ENCODE data around the gene CRYZL1. TPM values are rescaled to one million over a fixed set of nuclear protein-coding genes. Genes with fewer than 3 reads are reported as not detected.

The CRYZL1 gene
- total RNA-seq, 1 experiment from 2014 or later = 13.5 TPM

DNA sequence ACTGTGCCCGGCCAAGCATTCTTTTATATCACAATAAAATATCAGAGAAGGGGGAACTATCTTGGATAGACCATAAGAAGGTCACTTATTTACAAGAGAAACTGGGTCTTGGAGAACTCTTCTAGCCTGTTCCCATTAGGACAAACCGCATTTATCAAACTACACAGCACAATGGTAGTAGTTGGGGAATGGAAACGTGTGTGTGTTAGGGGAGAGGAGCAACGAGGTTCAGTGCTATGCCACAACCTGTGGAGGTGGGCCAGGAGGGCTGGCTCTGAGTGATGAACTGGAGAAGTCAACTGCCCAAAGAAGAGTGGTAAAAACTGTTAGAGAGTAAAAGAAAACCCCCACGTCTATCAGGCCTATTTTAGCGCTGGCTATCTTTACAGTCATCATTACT lies 54.6 kb downstream of the CRYZL1 start:
- no peak overlapping the region for H2BK5ac ChIP-seq (ENCODE audit: insufficient read length, low read length)
- H4K5ac ChIP-seq (ENCODE audit: insufficient read length, low read depth, low read length) = no peak overlapping the region
- no peak overlapping the region for H3K23ac ChIP-seq (ENCODE audit: insufficient read length, low read depth, low read length)
- H3K4me1 ChIP-seq (ENCODE audit: insufficient read depth, low read length) = no peaks in the 10 kb centered on the region
- no peak overlapping the region for H2BK120ac ChIP-seq (ENCODE audit: low read depth, low read length, poor library complexity, severe bottlenecking)
- H3K56ac ChIP-seq (ENCODE audit: insufficient read length, low read depth, low read length) = no peak overlapping the region
- no peak overlapping the region for H3T11ph ChIP-seq (ENCODE audit: low read length)
- peak overlapping the region; percentile 9 for H3K9ac ChIP-seq (ENCODE audit: extremely low read depth, insufficient read length, low read length)
- H3K79me1 ChIP-seq (ENCODE audit: insufficient read depth, low read depth, low read length, poor library complexity, severe bottlenecking) = no peaks in the 10 kb centered on the region
- Mint-ChIP-seq H3K9me3 (no peaks in the 10 kb centered on the region), H3K27ac (no peak overlapping the region; a peak in 1 of 7 replicates), H3K27me3 (ENCODE audit: low read depth) (no peaks in the 10 kb centered on the region), H3K4me3 (peak overlapping the region; percentile 70 to 84), H3K4me1 (peaks cover 14 to 15% of the 10 kb centered on the region in 2 experiments), H3K36me3 (ENCODE audit: insufficient read depth in 1 of 3, low read depth in 3 of 3) (peaks cover 9 to 33% (median 33%) of the 10 kb centered on the region in 3 experiments; a peak in 6 of 7 replicates)
- no peaks in the 10 kb centered on the region for H4K20me1 ChIP-seq (ENCODE audit: control insufficient read depth, insufficient read depth, insufficient read length)
- TF ChIP-seq, protein P1, sequence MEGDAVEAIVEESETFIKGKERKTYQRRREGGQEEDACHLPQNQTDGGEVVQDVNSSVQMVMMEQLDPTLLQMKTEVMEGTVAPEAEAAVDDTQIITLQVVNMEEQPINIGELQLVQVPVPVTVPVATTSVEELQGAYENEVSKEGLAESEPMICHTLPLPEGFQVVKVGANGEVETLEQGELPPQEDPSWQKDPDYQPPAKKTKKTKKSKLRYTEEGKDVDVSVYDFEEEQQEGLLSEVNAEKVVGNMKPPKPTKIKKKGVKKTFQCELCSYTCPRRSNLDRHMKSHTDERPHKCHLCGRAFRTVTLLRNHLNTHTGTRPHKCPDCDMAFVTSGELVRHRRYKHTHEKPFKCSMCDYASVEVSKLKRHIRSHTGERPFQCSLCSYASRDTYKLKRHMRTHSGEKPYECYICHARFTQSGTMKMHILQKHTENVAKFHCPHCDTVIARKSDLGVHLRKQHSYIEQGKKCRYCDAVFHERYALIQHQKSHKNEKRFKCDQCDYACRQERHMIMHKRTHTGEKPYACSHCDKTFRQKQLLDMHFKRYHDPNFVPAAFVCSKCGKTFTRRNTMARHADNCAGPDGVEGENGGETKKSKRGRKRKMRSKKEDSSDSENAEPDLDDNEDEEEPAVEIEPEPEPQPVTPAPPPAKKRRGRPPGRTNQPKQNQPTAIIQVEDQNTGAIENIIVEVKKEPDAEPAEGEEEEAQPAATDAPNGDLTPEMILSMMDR (conservative IDR thresholded peaks at IDR 0.05) = no peak
- H2AFZ ChIP-seq (ENCODE audit: low read length) = no peak overlapping the region
- no peak overlapping the region for H3K27ac ChIP-seq (ENCODE audit: insufficient read length, low read depth, low read length)
- H3K27me3 ChIP-seq (ENCODE audit: insufficient read depth, low read length) = no peaks in the 10 kb centered on the region
- H2AK5ac ChIP-seq (ENCODE audit: insufficient read length, low read length) = no peak overlapping the region
- WGBS (ENCODE audit: extremely low coverage, insufficient read length, low lambda C conversion rate) = no CpG with 5 or more reads among the region's 6 CpGs
- no peak overlapping the region for H2BK12ac ChIP-seq (ENCODE audit: insufficient read length, low read depth, low read length)
- 0 out of 2 replicates have a peak, but pooled peaks cover 4% of the 10 kb centered on the region for H3K79me2 ChIP-seq (ENCODE audit: insufficient read depth, low read length)
- H3K4me2 ChIP-seq (ENCODE audit: insufficient read depth, insufficient read length, low read length) = peak overlapping the region; percentile 21
- H3K18ac ChIP-seq (ENCODE audit: insufficient read length, low read depth, low read length) = no peak overlapping the region
- DNase-seq = no peak
- H2BK20ac ChIP-seq (ENCODE audit: low read depth, low read length, poor library complexity, severe bottlenecking) = no peak overlapping the region
- no peak overlapping the region for H2BK15ac ChIP-seq (ENCODE audit: low read depth, low read length)
- no peaks in the 10 kb centered on the region for H3K9me3 ChIP-seq (ENCODE audit: control insufficient read depth, low read depth, low read length)
- no peak overlapping the region for H4K8ac ChIP-seq (replicated peaks; ENCODE audit: insufficient read length, low read depth, low read length)
- H3K4ac ChIP-seq (ENCODE audit: low read depth, low read length) = no peak overlapping the region
- peaks cover 10% of the 10 kb centered on the region for H3K23me2 ChIP-seq (ENCODE audit: insufficient read length, low read depth, low read length, poor library complexity, severe bottlenecking)
- no peak overlapping the region for H4K91ac ChIP-seq (ENCODE audit: insufficient read length, low read depth, low read length)
- H3K14ac ChIP-seq (ENCODE audit: insufficient read depth, low read length) = no peak overlapping the region
